ENCODE results near the gene MRRF. TPM values are rescaled to one million over a fixed set of nuclear protein-coding genes. Genes with fewer than 3 reads are reported as not detected.

MRRF gene
- total RNA-seq, 1 donor from 2014 or later: 52.7 TPM

DNA sequence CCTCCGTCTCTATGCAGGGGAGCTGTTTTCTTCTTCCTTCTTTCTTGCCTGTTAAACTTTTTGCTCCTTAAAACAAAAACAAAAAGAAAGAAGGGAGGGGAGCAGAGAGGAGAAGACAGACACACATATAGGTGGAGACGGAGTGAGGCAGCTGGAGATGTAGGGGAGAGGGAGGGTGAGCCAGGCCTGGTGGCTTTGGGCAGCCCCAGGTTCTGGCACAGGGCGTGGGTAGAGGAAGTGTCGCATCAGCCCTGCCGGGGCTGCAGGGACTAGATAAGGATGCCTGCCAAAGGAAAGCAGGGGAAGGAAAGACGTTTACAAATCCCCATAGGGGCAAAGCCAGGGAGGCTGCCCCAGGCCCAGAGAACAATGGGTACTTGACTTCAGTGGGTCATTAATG is 67.4 kb downstream of the MRRF start:
- no peaks in the 10 kb centered on the region for H3K27me3 ChIP-seq (ENCODE audit: control insufficient read depth, insufficient read depth, low read length)
- TF ChIP-seq, protein P1, sequence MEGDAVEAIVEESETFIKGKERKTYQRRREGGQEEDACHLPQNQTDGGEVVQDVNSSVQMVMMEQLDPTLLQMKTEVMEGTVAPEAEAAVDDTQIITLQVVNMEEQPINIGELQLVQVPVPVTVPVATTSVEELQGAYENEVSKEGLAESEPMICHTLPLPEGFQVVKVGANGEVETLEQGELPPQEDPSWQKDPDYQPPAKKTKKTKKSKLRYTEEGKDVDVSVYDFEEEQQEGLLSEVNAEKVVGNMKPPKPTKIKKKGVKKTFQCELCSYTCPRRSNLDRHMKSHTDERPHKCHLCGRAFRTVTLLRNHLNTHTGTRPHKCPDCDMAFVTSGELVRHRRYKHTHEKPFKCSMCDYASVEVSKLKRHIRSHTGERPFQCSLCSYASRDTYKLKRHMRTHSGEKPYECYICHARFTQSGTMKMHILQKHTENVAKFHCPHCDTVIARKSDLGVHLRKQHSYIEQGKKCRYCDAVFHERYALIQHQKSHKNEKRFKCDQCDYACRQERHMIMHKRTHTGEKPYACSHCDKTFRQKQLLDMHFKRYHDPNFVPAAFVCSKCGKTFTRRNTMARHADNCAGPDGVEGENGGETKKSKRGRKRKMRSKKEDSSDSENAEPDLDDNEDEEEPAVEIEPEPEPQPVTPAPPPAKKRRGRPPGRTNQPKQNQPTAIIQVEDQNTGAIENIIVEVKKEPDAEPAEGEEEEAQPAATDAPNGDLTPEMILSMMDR (IDR thresholded peaks at IDR 0.05; ENCODE audit: insufficient read depth, low read length, severe bottlenecking): no peak
- H3K4me3 ChIP-seq (ENCODE audit: low read depth, low read length): no peak overlapping the region
- H3K36me3 ChIP-seq (ENCODE audit: control insufficient read depth, insufficient read depth, low read length): peaks cover 5% of the 10 kb centered on the region
- FAIRE-seq (no peak), DNase-seq (ENCODE audit: low read depth) (no peak)

GRCh38 chr9:122332644-122333043 is 68.0 kb downstream of the MRRF start:
- TF ChIP-seq, protein P1 (IDR thresholded peaks at IDR 0.05; ENCODE audit: insufficient read depth, low read length, severe bottlenecking): no peak
- DNase-seq (ENCODE audit: low read depth): no peak
- no peak overlapping the region for H3K4me3 ChIP-seq (ENCODE audit: low read depth, low read length)
- peak; percentile 32 for FAIRE-seq
- H3K36me3 ChIP-seq (ENCODE audit: control insufficient read depth, insufficient read depth, low read length): peaks cover 5% of the 10 kb centered on the region
- peaks cover 2% of the 10 kb centered on the region for H3K27me3 ChIP-seq (ENCODE audit: control insufficient read depth, insufficient read depth, low read length)

DNA sequence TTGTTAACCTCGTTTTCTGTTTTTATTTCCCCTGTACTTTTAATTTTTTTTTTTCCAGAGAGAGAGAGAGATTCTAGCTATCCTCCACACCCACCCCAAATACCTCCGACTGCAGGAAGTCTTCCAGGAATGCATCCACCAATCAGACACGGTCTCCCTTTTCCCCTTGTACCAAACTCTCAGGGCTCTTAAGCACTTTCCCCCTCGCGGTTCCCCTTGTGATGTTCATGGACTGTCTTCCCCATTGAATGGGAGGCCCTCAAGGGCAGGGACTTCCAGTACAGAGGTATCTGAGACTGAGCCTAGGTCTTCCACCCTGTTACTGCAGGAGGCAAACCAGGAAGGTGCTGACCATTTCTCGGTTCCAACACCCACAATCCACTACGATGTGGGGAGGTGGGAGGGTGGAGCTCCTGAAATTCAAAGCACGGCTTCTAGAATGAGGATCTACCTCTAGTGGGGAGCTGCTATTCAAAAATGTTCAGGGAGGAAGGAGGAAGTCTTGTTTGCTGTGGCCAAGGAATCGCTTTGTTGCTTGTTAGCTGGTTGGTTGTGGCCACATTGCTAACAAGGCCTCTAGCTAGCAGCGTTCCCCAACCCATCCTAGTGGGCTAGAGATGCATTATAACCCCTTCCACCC is 68.6 kb downstream of the MRRF start:
- no peak for FAIRE-seq
- peaks cover 5% of the 10 kb centered on the region for H3K36me3 ChIP-seq (ENCODE audit: control insufficient read depth, insufficient read depth, low read length)
- TF ChIP-seq, protein P1 (IDR thresholded peaks at IDR 0.05; ENCODE audit: insufficient read depth, low read length, severe bottlenecking): no peak

DNA sequence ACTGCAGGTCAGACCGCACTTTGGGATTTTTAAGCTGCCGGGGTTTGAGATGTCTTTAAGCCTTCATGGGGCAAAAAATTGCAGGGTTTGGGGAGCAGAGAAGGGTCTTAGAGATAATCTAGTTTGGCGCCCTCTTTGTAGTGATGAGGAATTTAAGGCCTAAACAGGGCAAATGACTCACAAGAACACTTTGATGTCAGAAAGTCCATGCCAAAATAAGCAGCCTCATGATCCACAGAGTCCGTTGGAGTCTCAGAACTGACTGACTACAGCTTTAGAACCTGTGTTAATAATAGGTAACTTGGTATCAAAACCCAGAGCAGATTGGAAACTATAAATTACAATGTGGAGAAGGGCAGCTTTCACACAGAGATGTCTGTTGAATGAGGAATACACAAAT is 70.2 kb downstream of the MRRF start:
- TF ChIP-seq, protein P1 (IDR thresholded peaks at IDR 0.05; ENCODE audit: insufficient read depth, low read length, severe bottlenecking): no peak
- Histone ChIP-seq H3K4me3 (ENCODE audit: low read depth, low read length) (no peak overlapping the region), H3K27me3 (ENCODE audit: control insufficient read depth, insufficient read depth, low read length) (peaks cover 4% of the 10 kb centered on the region), H3K36me3 (ENCODE audit: control insufficient read depth, insufficient read depth, low read length) (no peaks in the 10 kb centered on the region)
- no peak for FAIRE-seq
- DNase-seq (ENCODE audit: low read depth): no peak

More for the DNA sequence above, 68.6 kb downstream of the MRRF start:
- Histone ChIP-seq H3K27me3 (ENCODE audit: control insufficient read depth, insufficient read depth, low read length) (peaks cover 2% of the 10 kb centered on the region), H3K4me3 (ENCODE audit: low read depth, low read length) (no peak overlapping the region)
- DNase-seq (ENCODE audit: low read depth): no peak

- DNase-seq (ENCODE audit: low read depth) (no peak), FAIRE-seq (no peak)
- Histone ChIP-seq H3K27me3 (ENCODE audit: control insufficient read depth, insufficient read depth, low read length) (peaks cover 4% of the 10 kb centered on the region), H3K36me3 (ENCODE audit: control insufficient read depth, insufficient read depth, low read length) (no peaks in the 10 kb centered on the region), H3K4me3 (ENCODE audit: low read depth, low read length) (no peak overlapping the region)
- TF ChIP-seq, protein P1 (IDR thresholded peaks at IDR 0.05; ENCODE audit: insufficient read depth, low read length, severe bottlenecking): no peak
These were observed 71.5 kb downstream of the MRRF start for GRCh38 chr9:122336189-122336588.
